ENCODE measurements around the gene NUMA1.

DNA sequence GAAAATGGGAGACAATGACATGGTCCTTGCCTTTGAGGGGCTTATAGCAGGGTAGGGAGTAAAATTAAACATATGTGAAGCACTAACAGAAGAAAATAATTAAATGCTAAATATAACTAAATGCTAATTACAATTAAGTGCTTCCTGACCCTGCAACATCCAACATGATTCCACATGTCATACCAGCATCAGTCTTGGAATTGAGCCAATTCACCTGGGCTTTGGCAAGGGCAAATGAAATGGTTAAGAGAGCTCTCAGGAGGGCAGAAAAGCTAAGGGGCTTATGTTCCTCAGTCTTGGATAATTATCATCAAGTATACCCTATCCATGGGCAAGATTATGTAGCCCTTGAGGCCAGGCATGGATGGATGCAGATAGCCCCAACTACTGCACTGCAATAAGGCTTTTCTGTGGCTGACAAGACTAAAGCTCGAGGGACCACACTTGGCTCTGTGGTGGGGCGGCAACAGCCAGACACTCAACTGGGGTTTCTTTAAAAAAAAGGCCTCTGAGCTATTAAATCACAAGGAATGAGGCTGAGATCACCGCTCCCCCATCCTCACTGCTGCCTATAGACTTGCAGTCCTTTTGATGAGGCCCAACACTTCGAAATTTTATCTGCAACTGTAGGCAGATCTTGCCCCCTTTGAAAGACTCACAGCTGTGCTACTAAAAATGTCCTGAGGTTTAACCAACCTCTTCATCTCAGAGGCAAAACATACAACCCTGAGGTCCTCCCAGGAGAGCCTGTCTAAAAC, 42.6 kb downstream of the NUMA1 start:
- no peak for TF ChIP-seq EZH2 (IDR thresholded peaks at IDR 0.05)
- no peak for TF ChIP-seq POLR2AphosphoS5 (IDR thresholded peaks at IDR 0.05; ENCODE audit: borderline replicate concordance, low read depth, low read length)

All from SK-N-MC (cell line).